Activated CD8-positive, alpha-beta T cell treated with anti-CD3 and anti-CD28 coated beads for 36 hours (primary cell): Measurements from ENCODE around the gene C12orf57. TPM values are rescaled to one million over a fixed set of nuclear protein-coding genes. Genes with fewer than 3 reads are reported as not detected.
A peak's percentile ranks its signal among the peaks of the same experiment; 100 is the strongest.

Experiments used
- ATAC-seq: fragments of 200-7000 bp; cut with Tn5 transposase; one replicate; pipeline ENCODE4 v1.10.0; 2021; ENCODE audit warnings: mild to moderate bottlenecking, moderate library complexity
- CTCF ChIA-PET: fragments of 350-600 bp; sonication (Branson Sonifier 250); formaldehyde crosslinking; loops from one replicate; lab custom pipeline; 2021; ENCODE audit warnings: antibody characterized with exemption; lab: Charles Lee
- POLR2A ChIA-PET: fragments of 350-600 bp; sonication (Branson Sonifier 250); formaldehyde crosslinking; loops from one replicate; lab custom pipeline; 2021; ENCODE audit warnings: antibody characterized with exemption; lab: Charles Lee
- DNase-seq: peaks from one replicate; pipeline ENCODE4 v3.0.0-alpha.2; 2020
- H3K27ac Mint-ChIP-seq: one replicate; pipeline ENCODE4 v1.8.0; 2021; ENCODE audit warnings: mild to moderate bottlenecking, mixed read lengths
- H3K27me3 Mint-ChIP-seq: one replicate; pipeline ENCODE4 v1.8.0; 2021; ENCODE audit warnings: mixed read lengths
- H3K36me3 Mint-ChIP-seq: one replicate; pipeline ENCODE4 v1.8.0; 2021; ENCODE audit warnings: low read depth, mixed read lengths
- H3K4me1 Mint-ChIP-seq: one replicate; pipeline ENCODE4 v1.8.0; 2021; ENCODE audit warnings: low read depth, mixed read lengths
- H3K4me3 Mint-ChIP-seq: one replicate; pipeline ENCODE4 v1.8.0; 2021; ENCODE audit warnings: mild to moderate bottlenecking, moderate library complexity, mixed read lengths
- H3K9me3 Mint-ChIP-seq: one replicate; pipeline ENCODE4 v1.8.0; 2021; ENCODE audit warnings: mixed read lengths
- intact Hi-C: fragments of 100-400 bp; cut with micrococcal nuclease; formaldehyde crosslinking; loops from one replicate; pipeline ENCODE4 v1.10.0; 2022
- total RNA-seq, 2 experiments: library from RNA; stranded (reverse); gene quantifications; one replicate each; pipeline ENCODE4 v1.2.3, GENCODE V29; 2021
- TF ChIP-seq, protein P1 (sequence below): fragments of 200-600 bp; IDR thresholded peaks from one replicate; pipeline ENCODE4 v1.8.0; 2022; ENCODE audit warnings: antibody characterized with exemption, mild to moderate bottlenecking

The C12orf57 gene
- total RNA-seq, 2 experiments from 2014 or later: 226 to 244 TPM

DNA sequence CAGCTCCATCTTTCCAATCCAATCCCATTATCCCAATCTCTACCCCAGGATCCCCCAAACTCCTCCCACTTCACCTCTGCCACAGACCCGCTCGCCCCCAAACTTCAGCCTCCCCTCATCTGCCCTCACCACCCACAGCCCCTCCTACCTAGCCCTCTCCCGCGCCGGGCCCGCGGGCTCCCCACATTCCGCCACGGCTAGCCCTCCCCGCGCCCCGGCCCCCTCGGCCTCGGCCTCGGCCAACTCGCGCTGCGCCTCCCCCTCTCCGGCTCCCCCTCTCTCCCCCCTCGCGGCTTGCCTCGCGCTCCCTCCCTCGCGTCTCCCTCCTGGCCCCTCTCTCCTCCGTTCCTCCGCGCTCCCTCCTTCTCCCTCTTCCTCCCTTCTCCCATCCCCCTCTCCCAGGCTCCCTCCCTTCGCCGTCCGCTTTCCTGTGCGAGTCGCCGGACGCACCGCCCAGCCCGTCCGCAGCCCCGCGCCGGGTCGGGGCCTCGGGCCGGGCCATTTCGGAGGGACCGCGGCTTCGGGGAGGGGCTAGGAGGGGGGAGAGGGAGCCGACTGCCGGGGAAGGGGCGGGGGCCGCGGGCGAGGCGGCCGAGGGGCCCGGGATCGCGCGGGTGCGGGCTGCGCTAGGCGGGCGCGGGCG, 16.3 kb upstream of the C12orf57 start, which contains the start of gene ATN1:
Gene ATN1, plus strand, starts transcription at position 581 of the 643 bp plus-strand sequence. CDS start 6,043 bp downstream, outside the sequence.
- Mint-ChIP-seq H3K9me3 (no peaks in the 10 kb centered on the region), H3K36me3 (peaks cover 20% of the 10 kb centered on the region), H3K27ac (peak within 1 kb of the TSS; percentile 82), H3K27me3 (no peaks in the 10 kb centered on the region), H3K4me1 (peaks cover 59% of the 10 kb centered on the region), H3K4me3 (peak within 1 kb of the TSS; percentile 78)
- ATAC-seq: peak; percentile 32
- peak; percentile 55 for DNase-seq
- intact Hi-C loops: no loop called here
- CTCF ChIA-PET: interaction anchor here (1.1 to 7.3 kb wide), 11 partner anchors 10 to 58 kb away, joined by 3 to 108 read pairs (median 5); partner anchors contain the start of genes C12orf57 and RNU7-1
- POLR2A ChIA-PET: interaction anchor here (0.7 to 36.0 kb wide), 9 partner anchors 9 to 91 kb away, joined by 3 to 1266 read pairs (median 4); partner anchors contain the start of genes C12orf57, ENO2, LPCAT3 and PTPN6
- TF ChIP-seq, protein P1, sequence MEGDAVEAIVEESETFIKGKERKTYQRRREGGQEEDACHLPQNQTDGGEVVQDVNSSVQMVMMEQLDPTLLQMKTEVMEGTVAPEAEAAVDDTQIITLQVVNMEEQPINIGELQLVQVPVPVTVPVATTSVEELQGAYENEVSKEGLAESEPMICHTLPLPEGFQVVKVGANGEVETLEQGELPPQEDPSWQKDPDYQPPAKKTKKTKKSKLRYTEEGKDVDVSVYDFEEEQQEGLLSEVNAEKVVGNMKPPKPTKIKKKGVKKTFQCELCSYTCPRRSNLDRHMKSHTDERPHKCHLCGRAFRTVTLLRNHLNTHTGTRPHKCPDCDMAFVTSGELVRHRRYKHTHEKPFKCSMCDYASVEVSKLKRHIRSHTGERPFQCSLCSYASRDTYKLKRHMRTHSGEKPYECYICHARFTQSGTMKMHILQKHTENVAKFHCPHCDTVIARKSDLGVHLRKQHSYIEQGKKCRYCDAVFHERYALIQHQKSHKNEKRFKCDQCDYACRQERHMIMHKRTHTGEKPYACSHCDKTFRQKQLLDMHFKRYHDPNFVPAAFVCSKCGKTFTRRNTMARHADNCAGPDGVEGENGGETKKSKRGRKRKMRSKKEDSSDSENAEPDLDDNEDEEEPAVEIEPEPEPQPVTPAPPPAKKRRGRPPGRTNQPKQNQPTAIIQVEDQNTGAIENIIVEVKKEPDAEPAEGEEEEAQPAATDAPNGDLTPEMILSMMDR: no peak

DNA sequence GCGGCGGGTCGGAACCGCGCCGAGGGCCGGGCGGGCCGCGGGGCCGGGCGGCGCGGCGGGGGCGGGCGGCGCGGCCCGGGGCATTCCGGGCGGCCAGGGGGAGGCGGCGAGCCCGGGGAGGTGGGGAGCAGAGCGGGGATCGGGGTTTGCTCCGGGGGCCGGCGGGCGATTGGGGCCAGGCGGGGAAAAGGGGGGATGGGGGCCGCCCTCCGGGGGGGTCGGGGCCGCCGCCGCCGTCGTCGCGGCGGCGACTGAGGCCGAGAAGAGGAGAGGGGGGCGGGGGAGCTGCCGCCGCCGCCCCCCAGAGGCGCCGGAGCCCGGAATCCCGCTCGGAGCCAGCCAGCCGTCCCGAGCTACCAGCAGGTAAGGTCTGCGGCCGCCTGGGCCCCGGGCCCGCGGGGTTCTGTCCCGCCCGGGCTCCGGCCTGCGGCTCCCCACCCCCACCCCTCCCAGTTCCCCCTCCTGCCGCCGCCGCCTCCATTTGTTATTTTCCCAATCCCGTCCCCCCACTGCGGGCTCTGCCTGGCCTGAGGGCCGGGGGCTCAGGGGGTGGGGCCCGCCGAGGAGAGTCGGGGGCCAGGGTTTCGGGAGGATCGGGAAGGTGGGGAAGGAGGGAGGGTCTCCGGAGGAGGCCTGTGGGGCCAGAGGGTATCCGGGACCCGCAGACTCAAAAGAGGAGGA, 15.7 kb upstream of the C12orf57 start:
- H3K27me3 Mint-ChIP-seq: no peaks in the 10 kb centered on the region
- H3K27ac Mint-ChIP-seq: peak overlapping the region; percentile 81
- intact Hi-C loops: no loop called here
- peaks cover 16% of the 10 kb centered on the region for H3K36me3 Mint-ChIP-seq
- peak overlapping the region; percentile 78 for H3K4me3 Mint-ChIP-seq
- ATAC-seq (no peak), DNase-seq (no peak)
- CTCF ChIA-PET: interaction anchor here (1.0 to 7.3 kb wide), 6 partner anchors 9 to 180 kb away, joined by 3 to 108 read pairs (median 3); partner anchors contain the start of genes C12orf57, CDCA3, RNU7-1 and USP5
- H3K9me3 Mint-ChIP-seq: no peaks in the 10 kb centered on the region
- TF ChIP-seq, protein P1: no peak
- peaks cover 61% of the 10 kb centered on the region for H3K4me1 Mint-ChIP-seq
- POLR2A ChIA-PET: interaction anchor here (1.1 to 36.0 kb wide), 3 partner anchors 10 to 57 kb away, joined by 3 to 1266 read pairs (median 90); partner anchors contain the start of genes C12orf57, PTPN6 and RNU7-1

DNA sequence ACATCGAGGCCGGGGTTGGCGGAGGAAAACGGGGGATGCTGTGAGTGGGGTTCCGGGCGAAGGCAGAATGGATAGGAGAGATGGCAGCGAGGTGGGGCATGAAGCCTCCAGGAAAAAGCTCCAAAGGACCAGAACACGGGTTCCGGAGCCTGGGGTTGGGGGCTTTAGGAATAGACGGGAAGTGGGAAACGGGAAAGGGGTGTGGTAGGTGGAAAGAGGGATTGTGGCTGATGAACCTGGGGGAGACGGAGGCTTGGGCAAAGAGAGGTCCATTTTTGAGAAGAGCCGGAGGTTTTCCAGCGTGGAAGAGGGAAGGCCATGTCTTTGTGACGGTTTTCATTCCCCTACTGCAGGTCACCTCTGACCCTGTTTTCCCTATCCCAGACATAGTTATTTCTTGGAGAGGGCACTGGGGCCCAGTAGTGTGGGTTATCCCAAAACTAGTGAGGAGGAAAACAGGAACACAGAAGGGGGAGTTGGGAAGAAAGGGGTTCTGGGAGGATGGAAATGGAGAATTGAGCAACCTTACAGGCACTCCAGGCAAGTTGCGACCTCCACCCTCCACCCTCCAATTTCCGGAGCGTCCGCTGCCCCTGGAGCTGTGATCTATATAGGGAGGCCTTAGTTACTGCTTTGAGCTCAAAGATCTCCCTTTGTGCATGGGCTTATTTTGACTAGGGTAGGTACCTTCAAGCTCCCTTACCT, 15.0 kb upstream of the C12orf57 start:
- ChIA-PET CTCF (interaction anchor here (1.0 to 7.3 kb wide), 7 partner anchors 9 to 179 kb away, joined by 3 to 108 read pairs (median 3); partner anchors contain the start of genes C12orf57, CDCA3, RNU7-1 and USP5), POLR2A (interaction anchor here (0.7 to 36.0 kb wide), 6 partner anchors 9 to 58 kb away, joined by 3 to 1266 read pairs (median 3); partner anchors contain the start of genes C12orf57, PTPN6 and RNU7-1)
- ATAC-seq: no peak
- Mint-ChIP-seq H3K27me3 (no peaks in the 10 kb centered on the region), H3K9me3 (no peaks in the 10 kb centered on the region), H3K4me1 (peaks cover 68% of the 10 kb centered on the region), H3K4me3 (peak overlapping the region; percentile 78), H3K36me3 (peaks cover 11% of the 10 kb centered on the region), H3K27ac (peak overlapping the region; percentile 81)
- no peak for DNase-seq
- TF ChIP-seq, protein P1: no peak
- intact Hi-C loops: no loop called here

DNA sequence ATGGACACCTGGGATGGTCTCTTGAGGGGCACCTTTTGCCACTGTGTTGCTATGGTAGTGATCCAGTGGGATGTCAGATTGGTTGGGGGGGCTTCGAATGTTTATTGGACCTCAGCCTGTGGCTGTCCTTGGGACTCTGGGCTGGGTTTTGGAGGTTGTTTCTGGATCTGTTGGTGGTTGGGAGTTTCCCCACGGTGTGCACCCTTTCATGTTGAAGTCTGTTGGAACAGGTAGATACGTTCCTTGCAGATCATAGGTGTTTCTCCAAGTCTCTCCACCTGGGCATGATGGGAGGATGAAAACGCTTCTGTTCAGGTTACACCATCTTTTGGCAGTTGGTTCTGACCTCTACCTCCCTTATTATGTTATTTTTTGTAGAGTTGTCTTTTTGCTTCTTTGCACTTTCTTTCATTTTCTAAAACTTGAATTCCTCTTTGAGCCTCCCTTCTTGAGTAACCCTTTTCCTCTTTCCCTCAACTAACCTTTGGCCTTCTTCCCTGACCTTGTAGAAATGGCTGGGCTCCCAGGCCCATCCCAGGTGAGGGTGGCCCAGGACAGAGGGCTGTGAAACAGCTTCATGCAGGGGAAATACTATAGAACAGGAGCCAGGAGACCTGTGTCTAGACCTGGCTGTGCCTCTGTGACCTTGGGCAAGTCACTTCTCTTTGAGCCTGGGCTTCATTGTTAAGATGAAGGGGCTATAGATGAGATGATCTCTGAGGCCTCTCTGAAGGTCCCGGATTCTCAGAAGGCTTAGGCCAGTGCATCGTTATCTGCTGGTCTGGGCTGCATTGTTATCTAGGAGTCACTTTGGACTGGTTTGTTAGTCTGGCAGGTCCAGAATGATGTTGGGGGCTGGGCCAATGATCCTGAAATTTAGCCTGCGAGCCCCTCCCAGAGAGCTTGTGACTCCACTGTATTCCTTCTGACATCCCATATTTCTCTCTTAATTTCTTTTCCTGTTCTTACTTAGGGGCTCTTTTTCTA, 14.1 kb upstream of the C12orf57 start:
- intact Hi-C loops: no loop called here
- Mint-ChIP-seq H3K9me3 (no peaks in the 10 kb centered on the region), H3K27me3 (no peaks in the 10 kb centered on the region), H3K4me3 (peak overlapping the region; percentile 78), H3K27ac (peak overlapping the region; percentile 81), H3K36me3 (peaks cover 12% of the 10 kb centered on the region), H3K4me1 (peaks cover 65% of the 10 kb centered on the region)
- CTCF ChIA-PET: interaction anchor here (1.3 to 7.3 kb wide), 6 partner anchors 8 to 78 kb away, joined by 3 to 108 read pairs (median 3); partner anchors contain the start of genes C12orf57, CDCA3, RNU7-1 and USP5
- DNase-seq (no peak), ATAC-seq (no peak)
- POLR2A ChIA-PET: interaction anchor here (0.7 to 36.0 kb wide), 5 partner anchors 9 to 39 kb away, joined by 3 to 1266 read pairs (median 3); partner anchors contain the start of genes C12orf57, PTPN6 and RNU7-1
- TF ChIP-seq, protein P1: no peak
